Stimulated activated CD4-positive, alpha-beta T cell treated with anti-CD3 and anti-CD28 coated beads, TNF-alpha, amount 100 ng/mL, for 24 hours (primary cell): Measurements from ENCODE around the gene LIMS2.

ENCODE experiments used
- DNase-seq, 3 experiments: peaks; one replicate each; pipeline ENCODE4 v3.0.0-alpha.2; 2020; ENCODE audit warnings: low read depth in 3 of 3

LIMS2 gene

GRCh38 chr2:127605691-127606263 is 69.6 kb downstream of the LIMS2 start:
- no peak for DNase-seq

- no peak for DNase-seq
These were observed 70.3 kb downstream of the LIMS2 start for GRCh38 chr2:127604986-127605385.

- no peak for DNase-seq
These were observed 76.1 kb downstream of the LIMS2 start for GRCh38 chr2:127599211-127599610.

- no peak for DNase-seq
These were observed 76.6 kb downstream of the LIMS2 start for GRCh38 chr2:127598711-127599110.

- DNase-seq = no peak
These were observed 77.3 kb downstream of the LIMS2 start for GRCh38 chr2:127597984-127598380.

GRCh38 chr2:127597046-127597983 is 78.0 kb downstream of the LIMS2 start:
- no peak for DNase-seq

- no peak for DNase-seq
These were observed 78.9 kb downstream of the LIMS2 start for GRCh38 chr2:127596311-127597045.

- no peak for DNase-seq
These were observed 81.2 kb downstream of the LIMS2 start for GRCh38 chr2:127594116-127594591.

- DNase-seq = no peak
These were observed 81.9 kb downstream of the LIMS2 start for GRCh38 chr2:127593228-127594115.

- no peak for DNase-seq
These were observed 82.5 kb downstream of the LIMS2 start for GRCh38 chr2:127592761-127593227.

GRCh38 chr2:127591221-127591923 is 84.0 kb downstream of the LIMS2 start:
- peak; percentile 25 to 61 (median 27) for DNase-seq

GRCh38 chr2:127590386-127591190 is 84.7 kb downstream of the LIMS2 start:
- no peak for DNase-seq

- DNase-seq = no peak
These were observed 85.5 kb downstream of the LIMS2 start for GRCh38 chr2:127589841-127590240.

GRCh38 chr2:127589358-127589757 is 86.0 kb downstream of the LIMS2 start:
- no peak for DNase-seq
